Measurements from ENCODE around the gene SCYL1.

GRCh38 chr11:65563601-65564000 lies 38.7 kb downstream of the SCYL1 start:
- TF ChIP-seq, protein P1, sequence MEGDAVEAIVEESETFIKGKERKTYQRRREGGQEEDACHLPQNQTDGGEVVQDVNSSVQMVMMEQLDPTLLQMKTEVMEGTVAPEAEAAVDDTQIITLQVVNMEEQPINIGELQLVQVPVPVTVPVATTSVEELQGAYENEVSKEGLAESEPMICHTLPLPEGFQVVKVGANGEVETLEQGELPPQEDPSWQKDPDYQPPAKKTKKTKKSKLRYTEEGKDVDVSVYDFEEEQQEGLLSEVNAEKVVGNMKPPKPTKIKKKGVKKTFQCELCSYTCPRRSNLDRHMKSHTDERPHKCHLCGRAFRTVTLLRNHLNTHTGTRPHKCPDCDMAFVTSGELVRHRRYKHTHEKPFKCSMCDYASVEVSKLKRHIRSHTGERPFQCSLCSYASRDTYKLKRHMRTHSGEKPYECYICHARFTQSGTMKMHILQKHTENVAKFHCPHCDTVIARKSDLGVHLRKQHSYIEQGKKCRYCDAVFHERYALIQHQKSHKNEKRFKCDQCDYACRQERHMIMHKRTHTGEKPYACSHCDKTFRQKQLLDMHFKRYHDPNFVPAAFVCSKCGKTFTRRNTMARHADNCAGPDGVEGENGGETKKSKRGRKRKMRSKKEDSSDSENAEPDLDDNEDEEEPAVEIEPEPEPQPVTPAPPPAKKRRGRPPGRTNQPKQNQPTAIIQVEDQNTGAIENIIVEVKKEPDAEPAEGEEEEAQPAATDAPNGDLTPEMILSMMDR (IDR thresholded peaks at IDR 0.05), result no peak
- TF ChIP-seq POLR2A (IDR thresholded peaks at IDR 0.05), result no peak

Measured in tibial nerve (tissue), 3 donors.